Spleen (tissue), 11 donors: ENCODE data around the gene NRG4. TPM values are rescaled to one million over a fixed set of nuclear protein-coding genes. Genes with fewer than 3 reads are reported as not detected.

Experiments
- DNase-seq: peaks from one replicate; pipeline ENCODE4 v3.0.0-alpha.2; 2020
- H3K27ac ChIP-seq, 8 donors: fragments of 200-600 bp; sonication (generic) in 7 of 8; 1 replicate in 4 of 8; 2 replicates in 4 of 8; pipeline versions ENCODE4 v1.5.0 to v1.8.0; 2016 to 2021; ENCODE audit warnings: inconsistent platforms in 4 of 8, mild to moderate bottlenecking in 4 of 8, moderate library complexity in 1 of 8
- H3K27me3 ChIP-seq, 7 donors: fragments of 200-600 bp; sonication (generic) in 6 of 7; replicated peaks in 1 of 7; 1 replicate in 4 of 7; 2 replicates in 3 of 7; pipeline versions ENCODE4 v1.5.0 to v1.8.0; 2016 to 2021; ENCODE audit warnings: inconsistent platforms in 3 of 7, mild to moderate bottlenecking in 1 of 7
- H3K36me3 ChIP-seq, 6 donors: fragments of 200-600 bp; sonication (generic) in 5 of 6; 1 replicate in 4 of 6; 2 replicates in 2 of 6; pipeline versions ENCODE4 v1.5.0 to v1.8.0; 2016 to 2021; ENCODE audit warnings: inconsistent platforms in 2 of 6
- H3K4me1 ChIP-seq, 6 donors: fragments of 200-600 bp; sonication (generic) in 5 of 6; 1 replicate in 3 of 6; 2 replicates in 3 of 6; pipeline versions ENCODE4 v1.5.0 to v1.8.0; 2016 to 2021; ENCODE audit warnings: inconsistent platforms in 3 of 6
- H3K4me3 ChIP-seq, 8 donors: fragments of 200-600 bp; sonication (generic) in 7 of 8; 1 replicate in 4 of 8; 2 replicates in 4 of 8; pipeline versions ENCODE4 v1.5.0 to v1.8.0; 2016 to 2021; ENCODE audit warnings: inconsistent platforms in 4 of 8, mild to moderate bottlenecking in 4 of 8, moderate library complexity in 2 of 8
- H3K9me3 ChIP-seq, 8 donors: fragments of 200-600 bp; sonication (generic) in 7 of 8; 1 replicate in 4 of 8; 2 replicates in 4 of 8; pipeline versions ENCODE4 v1.5.0 to v1.8.0; 2016 to 2021; ENCODE audit warnings: inconsistent platforms in 4 of 8
- CTCF ChIP-seq, 11 experiments: fragments of 200-600 bp in 7 of 11; fragments of 450-650 bp in 4 of 11; sonication (generic) in 4 of 11; IDR thresholded peaks in 8 of 11; conservative IDR thresholded peaks in 3 of 11; 1 replicate in 7 of 11; 2 replicates in 4 of 11; pipeline versions ENCODE4 v1.4.0 to v1.8.0; 2016 to 2021; ENCODE audit warnings: antibody characterized with exemption in 11 of 11, inconsistent platforms in 4 of 11, mild to moderate bottlenecking in 1 of 11
- POLR2A ChIP-seq, 3 donors: fragments of 450-650 bp; IDR thresholded peaks; one replicate each; pipeline ENCODE4 v1.5.1; 2017; ENCODE audit warnings: antibody characterized with exemption in 3 of 3, mild to moderate bottlenecking in 1 of 3
- POLR2AphosphoS5 ChIP-seq, 3 donors: sonication (generic); formaldehyde crosslinking; IDR thresholded peaks; one replicate each; pipeline ENCODE4 v1.5.1; 2017; ENCODE audit warnings: antibody characterized with exemption in 3 of 3
- WGBS, 5 donors: extraction: QIAGEN DNeasy Blood & Tissue Kit in 3 of 5; methylation state at CpG; one replicate each; pipeline versions ENCODE4 v1.1.5 to v1.1.7; 2013 to 2018; 5-methylcytosine and 5-hydroxymethylcytosine counted together
- intact Hi-C: fragments of 100-400 bp; cut with DNase I; formaldehyde crosslinking; loops from one replicate; pipeline ENCODE4 v1.15.0; 2023; ENCODE audit warnings: low total_unique reads
- polyA plus RNA-seq, 3 donors: library from polyadenylated mRNA; stranded (reverse); fragments of 200-250 nt; gene quantifications; one replicate each; pipeline ENCODE4 v1.2.1, GENCODE V29; 2013
- total RNA-seq, 7 donors: library from RNA; depleted of rRNA in 3 of 7; stranded (reverse); fragments of >200 nt in 3 of 7; fragmentation: NEBNext Ultra II Directional in 4 of 7; extraction: Animal tissue kit (Norgen Biotek cat#: 25700) in 4 of 7; gene quantifications; one replicate each; pipeline versions ENCODE4 v1.1.0 to v1.2.1, GENCODE V29; 2016 to 2021
- donor health status: healthy with polysubstance abuse.
- donor health status: DM: no; HTN: no; CAD: no; lungs with moderate emphysema.
- donor health status: DM: no; HTN: no; CAD: no.
- donor health status: Bipolar disorder and iron deficiency.
- donor health status: healthy.
- donor health status: DM: no; HTN: no; CAD: no.
- donor health status: DM: yes; HTN: yes; CAD: no.

NRG4 gene
- total and polyA plus RNA-seq, 10 donors: 0.09 to 0.76 (median 0.42) TPM; not detected in 5

GRCh38 chr15:75926931-75927330 lies 85.3 kb downstream of the NRG4 start:
- TF ChIP-seq POLR2AphosphoS5 (IDR thresholded peaks at IDR 0.05) (no peak), POLR2A (IDR thresholded peaks at IDR 0.05) (no peak), CTCF (IDR thresholded peaks at IDR 0.05 in 8 of 11, conservative IDR thresholded peaks at IDR 0.05 in 3 of 11) (no peak)
- DNase-seq: no peak
- no peak overlapping the region for H3K27ac ChIP-seq

GRCh38 chr15:75925440-75925839 lies 86.8 kb downstream of the NRG4 start:
- no peak for DNase-seq
- intact Hi-C loops: no loop called here
- Histone ChIP-seq H3K36me3 (peaks cover 0 to 60% (median 3%) of the 10 kb centered on the region in 6 donors), H3K4me1 (peaks cover 0 to 65% (median 15%) of the 10 kb centered on the region in 6 donors), H3K27ac (no peak overlapping the region), H3K4me3 (no peak overlapping the region), H3K27me3 (no peaks in the 10 kb centered on the region), H3K9me3 (no peaks in the 10 kb centered on the region)
- 15 to 33% (median 19%) methylated on average over 2 of the region's 2 CpGs for WGBS, 5 donors
- TF ChIP-seq POLR2A (IDR thresholded peaks at IDR 0.05) (no peak), POLR2AphosphoS5 (IDR thresholded peaks at IDR 0.05) (no peak), CTCF (IDR thresholded peaks at IDR 0.05 in 8 of 11, conservative IDR thresholded peaks at IDR 0.05 in 3 of 11) (no peak)

More at GRCh38 chr15:75926931-75927330, 85.3 kb downstream of the NRG4 start:
- intact Hi-C loops: no loop called here
- H3K9me3 ChIP-seq: no peaks in the 10 kb centered on the region
- no peak overlapping the region for H3K4me3 ChIP-seq
- 91 to 98% (median 96%) methylated on average over 3 of the region's 3 CpGs for WGBS, 5 donors
- H3K27me3 ChIP-seq: no peaks in the 10 kb centered on the region
- peaks cover 0 to 60% (median 7%) of the 10 kb centered on the region in 6 donors for H3K36me3 ChIP-seq
- peaks cover 0 to 65% (median 15%) of the 10 kb centered on the region in 6 donors for H3K4me1 ChIP-seq

DNA sequence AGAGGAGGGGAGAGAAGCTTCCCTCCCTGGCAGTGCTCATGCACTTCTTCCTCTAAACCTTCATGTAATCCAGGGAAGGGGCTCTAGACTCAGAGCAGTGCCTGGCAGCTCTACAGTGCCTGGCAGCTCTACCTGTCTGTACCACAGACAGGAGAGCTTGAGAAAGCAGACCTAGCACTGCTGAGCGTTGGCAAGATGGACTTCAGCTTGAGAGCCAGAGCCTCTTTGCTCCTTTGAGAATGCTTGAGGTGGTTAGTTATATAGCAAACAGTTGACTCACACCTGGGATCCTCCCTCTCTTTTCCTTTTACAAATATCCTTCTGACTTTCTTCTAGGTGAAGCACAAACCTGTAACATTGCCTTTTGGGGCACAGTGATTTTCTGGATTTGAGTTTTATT lies 87.6 kb downstream of the NRG4 start:
- H3K9me3 ChIP-seq: no peaks in the 10 kb centered on the region
- TF ChIP-seq CTCF (IDR thresholded peaks at IDR 0.05 in 8 of 11, conservative IDR thresholded peaks at IDR 0.05 in 3 of 11) (no peak), POLR2AphosphoS5 (IDR thresholded peaks at IDR 0.05) (no peak), POLR2A (IDR thresholded peaks at IDR 0.05) (no peak)
- no peak overlapping the region for H3K4me3 ChIP-seq
- peaks cover 0 to 56% (median 12%) of the 10 kb centered on the region in 6 donors for H3K4me1 ChIP-seq
- no peaks in the 10 kb centered on the region for H3K27me3 ChIP-seq
- intact Hi-C loops: no loop called here
- H3K36me3 ChIP-seq: peaks cover 0 to 60% (median 2%) of the 10 kb centered on the region in 6 donors
- H3K27ac ChIP-seq: no peak overlapping the region
- 95 to 100% (median 100%) methylated on average over 1 of the region's 1 CpG for WGBS, 5 donors
- DNase-seq: no peak

GRCh38 chr15:75923756-75924155 lies 88.5 kb downstream of the NRG4 start:
- intact Hi-C loops: no loop called here
- 83 to 92% (median 87%) methylated on average over 4 of the region's 4 CpGs for WGBS, 5 donors
- TF ChIP-seq POLR2AphosphoS5 (IDR thresholded peaks at IDR 0.05) (no peak), POLR2A (IDR thresholded peaks at IDR 0.05) (no peak), CTCF (IDR thresholded peaks at IDR 0.05 in 8 of 11, conservative IDR thresholded peaks at IDR 0.05 in 3 of 11) (no peak)

More at GRCh38 chr15:75923756-75924155, 88.5 kb downstream of the NRG4 start:
- Histone ChIP-seq H3K9me3 (no peaks in the 10 kb centered on the region), H3K27ac (no peak overlapping the region), H3K36me3 (peaks cover 0 to 62% (median 5%) of the 10 kb centered on the region in 6 donors), H3K4me3 (no peak overlapping the region), H3K4me1 (peaks cover 0 to 52% (median 11%) of the 10 kb centered on the region in 6 donors), H3K27me3 (no peaks in the 10 kb centered on the region)
- no peak for DNase-seq
